AG20443 (cell line): Measurements from ENCODE around the gene FBXL7.

Source experiments
- DNase-seq: peaks from one replicate; pipeline ENCODE4 v3.0.0; 2012; ENCODE audit warnings: low spot score, mixed read lengths

The FBXL7 gene

DNA sequence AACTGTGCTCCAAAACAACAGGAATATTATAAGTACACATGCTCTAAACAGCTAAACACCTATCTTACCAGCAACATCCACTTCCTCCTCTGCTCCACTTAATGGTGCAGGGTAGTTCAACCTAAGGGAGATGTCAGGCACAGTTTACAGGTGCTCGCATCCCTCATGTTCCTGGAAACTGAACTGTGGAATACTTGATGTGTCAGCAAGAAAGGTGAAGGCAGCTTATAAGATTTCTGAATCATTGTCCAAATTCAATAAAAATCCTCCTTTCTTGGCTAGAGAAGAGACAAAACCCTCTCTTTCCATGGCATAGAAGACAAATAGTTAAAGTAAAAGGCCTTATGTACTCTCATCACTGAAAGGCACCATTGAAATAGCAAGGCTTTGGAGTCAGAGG lies 272.2 kb downstream of the FBXL7 start:
- no peak for DNase-seq

DNA sequence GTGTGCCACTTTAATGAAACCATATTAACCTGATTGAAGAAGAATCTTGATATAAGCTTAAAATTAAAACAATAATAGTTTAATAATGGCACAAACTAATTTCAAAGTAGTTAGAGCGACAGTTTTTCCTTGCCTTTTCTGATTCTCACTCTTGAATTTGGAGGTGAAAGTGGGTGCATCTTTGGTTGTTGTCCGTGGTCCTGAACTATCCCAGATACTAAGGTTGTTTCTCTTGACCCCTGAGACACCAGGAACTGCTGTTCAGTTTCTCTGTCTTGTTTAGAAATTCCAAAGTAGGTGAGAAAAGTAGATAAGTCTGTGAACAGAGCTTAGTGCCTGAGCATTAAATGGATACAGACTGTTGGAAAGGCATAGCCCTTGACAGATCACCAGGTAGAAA lies 274.7 kb downstream of the FBXL7 start:
- DNase-seq = no peak

- DNase-seq = no peak
Observed at GRCh38 chr5:15776346-15776745, 276.4 kb downstream of the FBXL7 start.

DNA sequence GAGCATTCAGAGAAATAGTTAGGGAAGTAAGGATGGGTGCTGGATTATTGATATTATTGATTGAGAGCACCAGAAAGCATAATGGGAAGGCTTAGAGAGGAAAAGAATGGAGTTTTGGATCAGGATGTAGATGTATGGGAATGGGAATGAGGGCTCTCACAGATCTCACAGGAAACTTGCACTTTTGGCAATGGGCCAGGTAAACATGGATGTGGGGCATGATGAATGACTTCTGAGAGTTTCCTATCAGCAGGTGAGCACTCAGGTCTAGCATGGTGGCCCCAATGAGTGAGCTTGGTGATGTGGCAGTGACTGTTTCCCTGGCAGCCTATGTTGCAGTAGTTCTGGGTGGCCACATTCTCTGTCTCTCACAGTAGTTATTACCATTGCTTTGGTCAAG lies 283.8 kb downstream of the FBXL7 start:
- no peak for DNase-seq

DNA sequence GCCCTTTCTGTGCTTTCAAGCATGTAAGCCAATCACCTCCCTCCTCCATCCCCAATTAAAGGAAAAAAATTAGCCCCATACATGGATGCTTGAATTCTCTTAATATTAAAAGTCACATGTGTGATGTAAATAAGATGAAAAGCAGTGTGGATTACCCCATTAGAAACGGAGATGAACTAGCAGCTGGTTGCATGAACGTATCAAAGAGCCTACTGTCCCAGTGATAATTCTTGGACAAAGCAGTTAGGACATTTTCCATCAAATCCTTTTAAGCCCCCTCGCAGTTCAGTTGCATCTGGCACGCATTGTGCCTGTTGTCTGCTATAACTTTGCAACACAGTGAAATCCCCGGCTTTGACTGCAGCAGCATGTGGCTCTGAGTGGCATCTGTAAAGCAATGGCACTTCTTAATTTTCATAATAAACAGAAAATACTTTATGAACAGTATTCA lies 285.6 kb downstream of the FBXL7 start:
- DNase-seq = no peak

GRCh38 chr5:15786326-15786725 lies 286.3 kb downstream of the FBXL7 start:
- DNase-seq = no peak

- DNase-seq = no peak
Observed at GRCh38 chr5:15786884-15787283, 286.9 kb downstream of the FBXL7 start.

DNA sequence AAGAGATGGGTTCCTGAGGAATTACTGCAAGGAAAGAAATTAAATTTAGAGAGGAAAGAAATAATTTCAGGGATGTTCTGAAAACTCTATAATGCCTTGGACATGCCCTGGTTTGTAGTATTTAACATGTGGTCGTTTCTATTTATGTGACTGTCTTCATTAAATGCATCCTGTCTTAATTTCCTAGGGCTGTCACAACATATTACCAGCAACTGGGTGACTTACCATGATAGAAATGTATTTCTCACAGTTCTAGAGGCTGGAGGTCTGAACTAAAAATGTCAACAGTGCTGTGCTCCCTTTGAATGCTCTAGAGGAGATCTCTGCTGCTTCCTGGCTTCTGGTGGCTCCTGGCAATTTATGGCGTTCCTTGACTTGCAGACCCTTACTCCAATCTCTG lies 287.7 kb downstream of the FBXL7 start:
- no peak for DNase-seq

DNA sequence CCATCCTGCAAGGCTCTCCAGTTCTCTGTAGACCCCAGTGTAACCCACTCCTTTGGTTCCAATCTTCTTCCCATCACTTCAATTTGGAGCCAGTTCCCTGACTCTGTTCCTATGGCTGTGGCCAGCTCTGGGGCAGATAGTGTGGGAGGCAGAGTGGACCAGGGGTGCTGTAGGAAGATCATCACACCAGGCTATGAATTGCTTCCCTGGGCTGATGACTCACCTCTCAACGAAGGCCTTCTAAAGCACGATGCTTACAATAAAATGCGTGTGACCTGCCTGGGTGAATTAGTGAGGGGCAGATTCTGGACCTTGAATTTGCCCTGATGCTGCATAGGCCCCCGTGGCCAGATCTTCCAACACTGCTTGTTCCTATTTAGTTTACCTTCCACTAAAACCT lies 289.7 kb downstream of the FBXL7 start:
- DNase-seq = no peak

DNA sequence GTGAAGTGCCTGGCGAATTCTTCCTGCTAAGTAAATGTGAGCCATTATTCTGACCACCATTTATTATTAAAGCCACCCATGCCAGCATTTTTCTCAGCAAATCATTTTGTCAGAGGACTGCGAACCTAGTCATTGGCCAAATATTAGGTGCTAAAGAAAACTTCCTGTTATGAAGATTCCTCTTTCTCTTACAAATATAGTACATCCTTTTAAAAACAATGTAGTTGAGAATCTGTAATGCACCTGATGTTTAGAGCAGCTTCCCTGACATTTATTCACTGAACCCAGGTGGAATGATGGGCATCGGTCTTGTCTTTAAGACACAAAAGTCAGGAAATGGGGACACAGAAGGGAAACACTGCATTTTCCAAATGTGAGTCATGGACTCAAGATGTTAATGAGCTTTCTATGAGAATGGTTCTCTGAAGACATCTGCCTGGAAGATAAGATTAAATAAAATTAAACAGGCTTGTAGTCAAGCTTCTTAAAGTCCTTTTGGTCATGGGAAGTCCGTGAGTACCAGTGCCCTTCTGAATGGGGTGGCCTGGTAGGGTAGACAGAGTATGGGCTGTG lies 290.6 kb downstream of the FBXL7 start:
- no peak for DNase-seq

DNA sequence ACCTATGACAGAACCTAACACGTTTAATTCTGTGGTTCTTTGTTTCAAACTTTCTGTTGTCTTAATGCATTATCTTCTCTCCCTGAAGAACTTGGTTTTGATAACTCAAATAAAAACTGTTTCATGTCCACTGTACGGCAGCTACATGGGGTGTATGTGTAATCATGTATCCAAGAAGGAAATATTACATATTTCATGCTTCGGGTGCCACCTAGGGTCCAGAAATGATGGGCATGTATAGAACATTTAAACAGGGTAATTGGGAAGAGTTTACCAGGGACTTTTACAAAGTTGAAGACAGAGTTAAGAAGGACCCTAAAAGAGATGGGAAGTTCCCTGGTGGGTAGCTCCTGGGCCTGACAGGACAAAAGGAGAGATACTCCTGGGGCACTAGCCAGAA lies 291.3 kb downstream of the FBXL7 start:
- DNase-seq = no peak

DNA sequence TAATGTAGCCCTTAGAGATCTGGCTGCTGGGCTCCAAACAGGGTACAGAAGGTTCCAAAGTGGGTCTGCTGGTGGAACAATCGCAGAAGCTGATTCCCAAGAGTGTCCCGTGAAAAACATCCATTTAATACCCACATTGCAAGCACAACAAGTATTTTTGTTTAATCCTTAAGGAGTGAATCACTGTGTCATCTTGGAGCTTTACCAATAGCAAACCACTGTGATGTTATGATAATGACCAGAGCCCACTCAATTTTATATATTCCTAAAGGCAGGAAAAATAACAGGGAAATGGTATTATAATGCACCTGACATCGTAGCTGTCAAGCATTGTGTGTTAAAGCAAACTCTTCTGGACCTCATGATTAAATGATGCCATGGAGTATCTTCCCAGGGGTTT lies 291.9 kb downstream of the FBXL7 start:
- DNase-seq = peak; percentile 59

DNA sequence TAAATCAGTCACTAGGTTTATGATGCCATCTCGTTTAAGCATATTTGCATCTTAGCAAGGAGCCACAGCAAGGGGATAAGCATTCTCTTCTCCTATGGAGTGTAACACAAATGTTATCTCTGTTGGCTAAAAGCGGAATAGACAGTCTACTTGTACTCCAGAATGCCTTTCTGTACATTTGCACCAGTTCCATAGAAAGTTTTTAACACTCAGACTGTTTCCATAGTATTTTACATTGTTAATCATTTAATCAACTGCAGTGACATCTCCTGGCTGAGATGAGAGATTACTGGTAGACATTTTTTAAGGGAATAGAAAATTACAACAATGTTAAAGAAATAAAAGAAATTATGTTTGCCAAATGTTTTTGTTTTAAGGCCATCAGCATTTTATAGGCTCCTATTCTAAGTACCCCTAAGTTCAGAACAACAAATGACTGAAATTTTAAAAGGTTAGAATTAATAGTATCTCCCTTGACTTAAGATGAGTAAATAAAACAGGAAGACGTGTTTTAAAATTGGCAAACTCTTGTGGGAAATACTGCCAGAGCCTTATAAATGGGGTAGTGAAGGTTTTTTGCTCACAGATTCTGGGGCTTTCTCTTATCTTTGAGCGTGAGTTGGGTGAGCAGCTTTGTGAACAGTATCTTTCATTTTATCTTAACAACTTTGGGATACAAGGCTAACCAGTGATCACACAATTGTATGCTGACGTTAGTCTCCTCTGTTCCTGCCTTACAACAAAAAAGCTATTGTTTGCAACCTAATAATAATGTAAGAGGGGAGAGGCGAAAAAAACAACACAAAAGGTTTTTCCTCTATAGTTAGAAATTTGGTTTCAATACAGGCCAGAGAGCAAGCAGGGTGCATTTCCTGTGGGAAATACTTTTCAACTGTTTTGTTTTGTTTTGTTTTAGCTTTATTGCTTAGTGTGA lies 294.3 kb downstream of the FBXL7 start:
- DNase-seq = no peak

DNA sequence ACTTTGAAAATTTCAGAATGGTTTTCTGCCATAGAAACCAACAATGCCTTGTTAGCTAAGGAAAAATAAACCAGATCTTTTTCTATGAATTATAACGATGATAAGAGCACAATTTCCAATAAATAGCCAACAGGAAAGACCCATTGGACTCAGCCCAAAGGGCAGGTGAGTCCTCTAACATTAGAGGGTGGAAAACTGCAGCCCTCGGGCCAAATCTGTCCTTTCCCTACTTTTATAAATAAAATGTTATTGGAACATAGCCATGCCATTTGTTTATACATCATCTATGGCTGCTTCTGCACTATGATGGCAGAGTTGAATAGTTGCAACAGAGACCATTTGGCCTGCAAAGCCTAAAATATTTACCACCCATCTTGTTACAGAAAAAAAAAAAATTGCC lies 296.1 kb downstream of the FBXL7 start:
- DNase-seq = no peak

- no peak for DNase-seq
Observed at GRCh38 chr5:15796557-15796956, 296.6 kb downstream of the FBXL7 start.

DNA sequence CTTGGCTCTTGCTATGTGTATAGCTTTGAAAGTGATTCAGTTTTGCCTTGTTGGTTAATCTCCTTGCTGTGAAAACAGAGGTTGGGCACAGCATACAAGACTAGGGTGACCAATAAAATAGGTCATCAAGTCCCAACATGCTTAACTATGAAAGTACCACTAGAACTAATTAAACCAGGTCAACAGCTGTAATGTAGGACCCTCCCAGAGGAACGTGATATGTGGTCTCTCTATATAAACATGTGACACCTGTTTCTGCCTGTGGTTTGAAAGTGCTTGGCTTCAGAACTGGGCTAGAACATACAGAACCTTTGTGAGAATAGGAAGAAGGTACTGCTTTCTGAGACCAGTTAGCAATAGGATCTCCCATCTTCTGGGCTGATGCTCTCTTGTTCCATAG lies 297.1 kb downstream of the FBXL7 start:
- no peak for DNase-seq

DNA sequence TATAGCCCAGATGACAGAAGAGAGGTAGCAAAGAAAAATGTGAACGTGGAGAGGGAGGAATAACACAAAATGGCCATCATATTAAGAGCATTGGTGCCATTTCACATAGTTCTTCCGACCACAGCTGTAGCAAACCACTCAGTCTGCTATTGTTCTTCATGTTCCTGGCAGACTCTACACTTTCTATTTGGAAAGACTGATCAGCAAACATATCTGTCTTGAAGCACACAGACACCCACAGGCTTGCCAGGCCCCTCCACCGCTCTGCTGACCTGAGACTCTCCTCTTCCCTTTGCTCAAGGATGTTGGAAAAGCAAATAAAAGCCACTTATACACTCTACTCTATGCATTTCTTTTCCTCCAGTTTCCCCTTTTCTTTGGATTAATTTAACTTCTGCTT lies 298.0 kb downstream of the FBXL7 start:
- DNase-seq = no peak

GRCh38 chr5:15799014-15799413 lies 299.0 kb downstream of the FBXL7 start:
- DNase-seq = no peak

- no peak for DNase-seq
Observed at GRCh38 chr5:15799612-15800011, 299.6 kb downstream of the FBXL7 start.

- no peak for DNase-seq
Observed at GRCh38 chr5:15803280-15803679, 303.3 kb downstream of the FBXL7 start.

DNA sequence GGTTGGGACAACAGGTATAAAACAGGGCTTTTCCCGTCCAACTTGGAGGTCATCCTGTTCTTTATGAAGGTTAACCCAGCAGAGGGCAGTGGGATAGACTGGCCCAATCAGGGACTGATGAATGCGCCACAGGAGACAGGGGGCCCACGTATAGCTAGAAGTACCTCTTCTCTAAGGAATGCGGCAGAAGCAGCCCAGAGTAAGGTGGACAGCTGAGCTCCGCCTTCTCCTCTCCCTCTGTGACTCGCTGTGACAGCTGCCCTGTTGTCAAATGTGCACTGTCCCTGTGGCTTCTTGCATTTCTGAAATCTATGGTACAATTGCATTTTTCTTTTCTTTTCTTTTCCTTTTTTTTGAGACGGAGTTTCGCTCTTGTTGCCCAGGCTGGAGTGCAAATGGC lies 306.6 kb downstream of the FBXL7 start:
- no peak for DNase-seq

DNA sequence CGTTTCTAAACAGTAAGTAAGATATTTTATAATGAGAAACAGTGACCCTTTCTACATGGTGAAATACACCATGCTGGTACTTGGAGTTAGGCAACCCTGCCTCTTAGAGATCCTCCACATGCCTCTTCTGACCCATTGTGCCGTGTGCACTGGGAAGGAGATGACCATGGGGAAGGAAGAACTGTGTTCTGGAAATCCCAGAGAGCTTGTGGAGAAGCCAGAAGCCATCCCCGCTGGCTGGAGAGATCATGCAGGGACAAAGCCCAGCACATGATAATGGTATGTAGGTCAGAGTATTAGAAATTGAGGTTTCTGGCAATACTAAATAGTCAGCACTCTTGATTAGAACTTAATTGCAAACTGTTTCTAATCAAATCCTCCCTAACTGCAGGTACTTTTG lies 307.3 kb downstream of the FBXL7 start:
- DNase-seq = peak; percentile 67

GRCh38 chr5:15807871-15808270 lies 307.9 kb downstream of the FBXL7 start:
- DNase-seq = peak; percentile 77

- DNase-seq = no peak
Observed at GRCh38 chr5:15808577-15808976, 308.6 kb downstream of the FBXL7 start.
